SK-N-MC (cell line): ENCODE results near the gene RAP1GDS1.
"Not testable (repeated sequence)": the region's sequence is repeated elsewhere in the genome, so short reads cannot be mapped to it uniquely, and the experiment has no call there.

Experiments
- DNase-seq: peaks from one replicate; pipeline ENCODE4 v3.0.0-alpha.2; 2011; ENCODE audit warnings: low read depth, low spot score
- H3K27ac ChIP-seq: fragments of 200-600 bp; sonication (generic); 2 replicates; pipeline ENCODE4 v1.5.1; 2016; ENCODE audit warnings: mixed run types
- H3K36me3 ChIP-seq: fragments of 200-600 bp; sonication (generic); 2 replicates; pipeline ENCODE4 v1.6.1; 2017; ENCODE audit warnings: antibody characterized with exemption, low read length, mixed read lengths; ENCODE audit not compliant: insufficient read depth
- H3K4me3 ChIP-seq: fragments of 200-600 bp; sonication (generic); 2 replicates; pipeline ENCODE4 v1.5.1; 2016
- H3K9ac ChIP-seq: fragments of 200-600 bp; sonication (generic); 2 replicates; pipeline ENCODE4 v1.8.0; 2017; ENCODE audit warnings: mixed run types, mixed read lengths; ENCODE audit not compliant: insufficient read length
- H3K9me3 ChIP-seq: fragments of 200-600 bp; sonication (generic); 2 replicates; pipeline ENCODE4 v1.6.1; 2017; ENCODE audit warnings: low read depth, mild to moderate bottlenecking, antibody characterized with exemption, low read length, moderate library complexity, mixed read lengths
- EZH2 ChIP-seq: fragments of 200-600 bp; sonication (generic); IDR thresholded peaks from one replicate; pipeline ENCODE4 v1.6.1; 2017; ENCODE audit warnings: antibody characterized with exemption
- FOXP2 ChIP-seq: optimal IDR thresholded peaks from 2 replicates; pipeline ENCODE3; 2011; ENCODE audit warnings: mild to moderate bottlenecking, moderate library complexity; ENCODE audit not compliant: insufficient read depth; ENCODE audit errors: extremely low read length, control extremely low read depth
- POLR2AphosphoS5 ChIP-seq: IDR thresholded peaks from 2 replicates; pipeline ENCODE4 v1.6.1; 2012; ENCODE audit warnings: mild to moderate bottlenecking, low read depth, low read length, borderline replicate concordance

Gene RAP1GDS1

GRCh38 chr4:98470831-98471230 lies 209.6 kb downstream of the RAP1GDS1 start:
- H3K9me3 ChIP-seq, result no peaks in the 10 kb centered on the region
- DNase-seq, result no peak
- H3K9ac ChIP-seq, result no peak overlapping the region
- H3K4me3 ChIP-seq, result no peak overlapping the region
- H3K36me3 ChIP-seq, result no peaks in the 10 kb centered on the region
- TF ChIP-seq FOXP2 (no peak), EZH2 (no peak), POLR2AphosphoS5 (no peak)
- H3K27ac ChIP-seq, result no peak overlapping the region

DNA sequence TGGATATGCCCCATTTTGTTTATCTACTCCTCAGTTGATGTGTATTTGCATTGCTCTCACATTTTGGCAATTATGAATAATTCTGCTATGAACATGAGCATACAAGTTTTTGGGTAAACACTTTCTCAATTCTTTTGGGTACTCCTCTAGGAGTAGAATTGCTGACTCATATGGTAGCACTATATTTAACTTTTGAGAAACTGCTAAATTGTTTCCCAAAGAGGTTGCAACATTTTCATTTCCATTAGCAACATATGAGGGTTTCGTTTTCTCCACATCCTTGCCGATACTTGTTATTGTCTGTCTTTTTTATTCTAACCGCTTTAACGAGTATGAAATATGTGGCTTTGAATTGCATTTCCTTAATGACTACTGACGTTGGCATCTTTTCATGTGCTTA lies 211.9 kb downstream of the RAP1GDS1 start:
- H3K27ac ChIP-seq, result no peak overlapping the region
- TF ChIP-seq FOXP2, result no peak
- no peak for TF ChIP-seq EZH2
- H3K4me3 ChIP-seq, result no peak overlapping the region
- H3K9me3 ChIP-seq, result no peaks in the 10 kb centered on the region
- H3K36me3 ChIP-seq, result no peaks in the 10 kb centered on the region
- no peak for DNase-seq
- H3K9ac ChIP-seq, result no peak overlapping the region

DNA sequence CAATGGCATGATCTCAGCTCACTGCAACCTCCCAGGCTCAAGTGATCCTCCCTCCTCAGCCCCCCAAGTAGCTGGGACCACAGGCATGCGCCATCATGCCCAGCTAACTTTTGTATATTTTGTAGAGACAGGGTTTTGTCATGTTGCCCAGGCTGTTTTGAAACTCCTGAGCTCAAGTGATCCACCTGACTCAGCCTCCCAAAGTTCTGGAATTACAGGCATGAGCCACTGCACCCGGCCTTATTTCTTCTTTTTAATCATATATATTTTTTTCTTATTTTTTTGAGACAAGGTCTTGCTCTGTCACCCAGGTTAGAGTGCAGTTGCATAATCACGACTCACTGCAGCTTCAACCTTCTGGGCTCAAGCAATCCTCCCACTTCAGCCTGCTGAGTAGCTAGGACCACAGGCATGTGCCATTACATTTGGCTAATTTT lies 213.2 kb downstream of the RAP1GDS1 start:
- H3K9ac ChIP-seq, result no peak overlapping the region
- TF ChIP-seq FOXP2 (no peak), POLR2AphosphoS5 (no peak), EZH2 (no peak)
- H3K9me3 ChIP-seq, result no peaks in the 10 kb centered on the region
- DNase-seq, result no peak
- no peak overlapping the region for H3K27ac ChIP-seq
- H3K4me3 ChIP-seq, result no peak overlapping the region
- H3K36me3 ChIP-seq, result no peaks in the 10 kb centered on the region

DNA sequence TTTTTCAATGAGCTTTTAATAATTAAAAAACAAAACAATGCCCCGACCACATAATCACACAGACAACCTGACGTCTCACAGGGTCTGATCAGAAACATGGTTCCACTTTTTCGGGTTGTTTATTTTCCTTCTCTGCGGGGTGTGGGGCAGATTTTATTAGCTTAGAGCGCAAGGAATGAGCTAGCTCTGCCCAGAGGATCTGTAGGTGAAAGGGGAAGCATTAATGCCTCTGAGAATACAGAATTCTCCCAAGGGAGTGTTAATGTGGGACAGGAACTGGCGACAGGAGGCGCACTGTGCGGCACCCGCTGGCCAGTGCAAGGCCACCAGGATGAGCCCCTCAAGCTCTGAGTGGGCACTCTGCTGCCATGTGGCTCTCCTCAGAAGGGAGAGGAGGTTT lies 215.7 kb downstream of the RAP1GDS1 start:
- no peaks in the 10 kb centered on the region for H3K9me3 ChIP-seq
- TF ChIP-seq EZH2 (no peak), FOXP2 (no peak), POLR2AphosphoS5 (no peak)
- H3K36me3 ChIP-seq, result no peaks in the 10 kb centered on the region
- no peak overlapping the region for H3K9ac ChIP-seq
- no peak for DNase-seq
- H3K4me3 ChIP-seq, result no peak overlapping the region
- no peak overlapping the region for H3K27ac ChIP-seq

DNA sequence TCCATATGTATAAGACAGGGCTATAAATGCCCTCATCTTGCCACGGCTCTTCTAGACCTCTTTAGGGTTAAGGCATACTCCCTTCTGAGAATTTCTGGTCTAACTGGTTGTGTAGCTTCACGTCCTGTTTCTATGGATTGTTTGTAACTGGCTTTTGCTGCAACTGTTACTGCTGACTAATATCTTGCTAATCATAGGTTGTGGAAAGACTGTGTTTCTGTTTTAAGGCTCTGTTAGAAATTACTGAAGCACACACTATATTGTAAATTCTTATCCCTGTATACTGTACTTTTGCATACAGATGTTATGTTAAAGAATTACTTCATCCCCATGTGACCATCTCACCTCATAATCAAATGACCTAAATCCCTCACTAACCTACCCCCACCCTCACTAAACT lies 218.4 kb downstream of the RAP1GDS1 start:
- not testable (repeated sequence) for H3K4me3 ChIP-seq, H3K9me3 ChIP-seq, H3K9ac ChIP-seq, DNase-seq, H3K36me3 ChIP-seq, H3K27ac ChIP-seq

DNA sequence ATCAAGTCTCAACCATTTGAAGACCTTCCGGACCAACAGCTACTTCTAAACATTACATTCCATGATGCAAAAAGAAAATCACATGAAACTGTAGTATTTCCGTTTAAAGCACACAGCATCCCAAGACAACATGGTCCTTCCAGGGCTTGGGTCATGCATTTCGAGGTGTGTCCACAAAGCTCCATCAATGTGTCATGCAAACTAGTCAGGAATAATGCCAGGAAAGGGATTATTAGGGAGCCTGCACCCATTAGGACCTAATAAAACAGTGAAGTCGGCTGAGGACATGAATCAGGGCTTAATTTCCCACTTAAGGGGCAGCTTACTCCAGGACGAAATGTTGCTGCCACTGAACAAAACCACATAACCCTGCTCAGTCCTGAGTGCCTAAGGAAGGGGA lies 219.4 kb downstream of the RAP1GDS1 start:
- Histone ChIP-seq H3K9ac (no peak overlapping the region), H3K27ac (no peak overlapping the region)
- no peak for TF ChIP-seq POLR2AphosphoS5
- TF ChIP-seq EZH2, result no peak

DNA sequence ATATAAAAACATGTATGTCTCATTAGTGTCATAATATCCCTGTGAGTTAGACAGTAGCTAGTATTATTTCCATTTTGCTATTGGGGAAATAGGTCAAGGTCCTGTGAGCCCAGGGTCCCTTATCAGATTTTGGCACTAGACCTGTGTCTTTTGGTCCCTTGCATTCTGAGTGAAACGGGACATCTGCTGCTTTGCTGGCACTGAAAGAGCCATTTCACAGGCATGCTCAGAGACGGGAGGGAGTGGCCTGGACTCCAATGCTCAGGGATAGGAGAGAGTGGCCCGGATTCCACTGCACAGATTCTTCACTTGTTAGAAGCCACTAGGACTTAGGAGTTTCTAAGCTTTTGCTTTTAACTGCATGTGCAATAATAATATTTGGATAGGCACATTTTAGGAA lies 220.0 kb downstream of the RAP1GDS1 start:
- Histone ChIP-seq H3K36me3 (no peaks in the 10 kb centered on the region), H3K9ac (no peak overlapping the region), H3K9me3 (no peaks in the 10 kb centered on the region), H3K4me3 (no peak overlapping the region), H3K27ac (no peak overlapping the region)
- TF ChIP-seq FOXP2, result no peak
- TF ChIP-seq POLR2AphosphoS5, result no peak
- TF ChIP-seq EZH2, result no peak
- no peak for DNase-seq

More for the DNA sequence above, 219.4 kb downstream of the RAP1GDS1 start:
- Histone ChIP-seq H3K36me3 (no peaks in the 10 kb centered on the region), H3K4me3 (no peak overlapping the region), H3K9me3 (no peaks in the 10 kb centered on the region)
- DNase-seq, result no peak

DNA sequence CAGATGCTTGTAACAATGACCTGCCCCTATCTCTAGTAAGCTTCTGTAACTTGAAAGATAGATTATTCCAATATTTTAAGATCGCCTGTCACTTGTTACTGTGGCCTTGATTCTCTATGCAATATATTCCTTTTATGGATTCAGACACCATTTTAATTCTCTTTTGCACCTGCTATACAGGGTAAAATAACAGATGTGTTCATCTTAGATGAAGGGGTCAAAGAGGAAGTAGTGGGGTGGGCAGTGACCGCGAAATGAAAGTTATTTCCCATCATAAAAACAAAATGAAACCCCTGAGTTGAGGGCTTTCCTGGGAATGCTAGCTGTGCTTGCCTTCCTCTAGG lies 221.3 kb downstream of the RAP1GDS1 start:
- H3K27ac ChIP-seq, result no peak overlapping the region
- no peak overlapping the region for H3K9ac ChIP-seq
- no peak for TF ChIP-seq FOXP2
- TF ChIP-seq POLR2AphosphoS5, result no peak
- no peak for TF ChIP-seq EZH2
- no peak for DNase-seq
- H3K36me3 ChIP-seq, result no peaks in the 10 kb centered on the region
- no peaks in the 10 kb centered on the region for H3K9me3 ChIP-seq
- H3K4me3 ChIP-seq, result no peak overlapping the region

DNA sequence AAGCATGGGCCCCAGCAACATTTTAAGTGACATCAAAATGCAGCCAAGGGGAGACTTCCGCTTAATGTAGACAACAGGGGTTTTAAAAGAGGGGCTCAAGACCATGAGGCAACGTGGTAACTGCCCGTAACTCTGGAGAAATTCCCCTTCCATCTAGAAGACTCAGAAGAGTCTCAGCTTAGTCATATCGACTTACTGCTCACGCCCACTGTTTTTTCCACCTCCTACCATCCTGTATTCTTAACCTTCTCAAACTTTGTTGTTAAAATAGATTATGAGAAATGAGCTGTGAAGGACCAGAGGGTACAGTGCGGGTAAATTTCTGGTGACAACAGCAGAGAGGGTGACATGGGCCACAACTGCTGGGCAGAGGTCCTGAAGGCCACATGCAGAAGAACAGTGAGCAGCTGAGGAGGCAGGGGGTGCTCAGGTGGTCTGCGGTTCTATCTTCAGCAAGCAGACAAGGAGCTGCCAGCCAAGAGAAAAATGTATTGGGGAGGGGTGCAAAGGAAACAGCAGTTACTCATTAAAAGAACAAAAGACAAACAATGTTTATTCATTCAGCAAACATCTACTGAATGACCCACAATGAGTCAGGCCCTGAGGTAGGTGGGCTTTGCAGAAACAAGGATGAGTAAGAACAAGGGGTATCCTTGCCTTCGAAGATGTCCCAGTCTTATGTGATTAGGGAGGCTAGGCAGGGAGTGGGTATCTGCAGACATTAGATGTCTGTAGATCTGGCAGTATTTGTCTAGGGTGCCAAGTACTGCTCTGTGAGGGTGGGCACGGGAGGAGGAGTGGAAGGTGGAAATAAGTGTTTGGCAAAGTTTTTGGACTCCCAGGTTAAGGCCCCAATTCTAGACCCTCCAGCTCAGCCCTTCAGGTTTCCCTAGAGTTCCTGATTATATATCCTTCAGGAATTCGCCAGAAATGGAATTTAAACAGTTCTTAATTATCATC lies 221.9 kb downstream of the RAP1GDS1 start:
- Histone ChIP-seq H3K27ac (no peak overlapping the region), H3K9ac (no peak overlapping the region), H3K9me3 (no peaks in the 10 kb centered on the region), H3K36me3 (no peaks in the 10 kb centered on the region), H3K4me3 (no peak overlapping the region)
- TF ChIP-seq FOXP2 (no peak), EZH2 (no peak), POLR2AphosphoS5 (no peak)
- no peak for DNase-seq
